A549 (cell line): ENCODE results near the gene SLC16A4. TPM values are rescaled to one million over a fixed set of nuclear protein-coding genes. Genes with fewer than 3 reads are reported as not detected.

Source experiments
- polyA plus RNA-seq, 4 experiments: library from polyadenylated mRNA; depleted of rRNA in 3 of 4; stranded (reverse); fragments of >200 nt; fragmentation: RNase III in 1 of 4; extraction: RNeasy Plus Mini Kit Qiagen cat#74134 plus additional on column Dnase treatment in 1 of 4; gene quantifications; 2 replicates in 3 of 4; 3 replicates in 1 of 4; pipeline ENCODE4 v1.2.3, GENCODE V29; 2011 to 2017

SLC16A4 gene
- polyA plus RNA-seq, 2 of the 4 experiments (the other 2 are of a cell fraction): 61.0 to 176 TPM

Other genes starting within 250 kb of the SLC16A4 start
- 0.56 and 0.91 TPM in 2 replicates for gene SLC6A17, start 240.5 kb downstream of the SLC16A4 start, polyA plus RNA-seq (2011; rRNA removed)
- 2.2 to 2.5 TPM (median 2.3 TPM) in 3 replicates for gene SLC6A17, start 240.5 kb downstream of the SLC16A4 start, polyA plus RNA-seq (2017; fragmentation: RNase III; extraction: RNeasy Plus Mini Kit Qiagen cat#74134 plus additional on column Dnase treatment)
- 1.1 and 1.8 TPM in 2 replicates for gene KCNC4, start 180.7 kb downstream of the SLC16A4 start, polyA plus RNA-seq (2011; rRNA removed)
- gene KCNC4, start 180.7 kb downstream of the SLC16A4 start, polyA plus RNA-seq (2017; fragmentation: RNase III; extraction: RNeasy Plus Mini Kit Qiagen cat#74134 plus additional on column Dnase treatment): 2.2 to 2.4 TPM (median 2.2 TPM) in 3 replicates
- 14.0 and 15.0 TPM in 2 replicates for gene RBM15, start 51.6 kb downstream of the SLC16A4 start, polyA plus RNA-seq (2011; rRNA removed)
- 8.0 to 8.7 TPM (median 8.2 TPM) in 3 replicates for gene RBM15, start 51.6 kb downstream of the SLC16A4 start, polyA plus RNA-seq (2017; fragmentation: RNase III; extraction: RNeasy Plus Mini Kit Qiagen cat#74134 plus additional on column Dnase treatment)
- gene LAMTOR5, start 16.7 kb upstream of the SLC16A4 start, polyA plus RNA-seq (2011; rRNA removed): 256 and 314 TPM in 2 replicates
- 217 to 254 TPM (median 251 TPM) in 3 replicates for gene LAMTOR5, start 16.7 kb upstream of the SLC16A4 start, polyA plus RNA-seq (2017; fragmentation: RNase III; extraction: RNeasy Plus Mini Kit Qiagen cat#74134 plus additional on column Dnase treatment)
- gene PROK1, start 60.1 kb upstream of the SLC16A4 start, polyA plus RNA-seq (2011; rRNA removed): not detected in 2 replicates
- not detected in 3 replicates for gene PROK1, start 60.1 kb upstream of the SLC16A4 start, polyA plus RNA-seq (2017; fragmentation: RNase III; extraction: RNeasy Plus Mini Kit Qiagen cat#74134 plus additional on column Dnase treatment)
- gene KCNA10, start 128.1 kb upstream of the SLC16A4 start, polyA plus RNA-seq (2011; rRNA removed): not detected in 2 replicates
- not detected in 3 replicates for gene KCNA10, start 128.1 kb upstream of the SLC16A4 start, polyA plus RNA-seq (2017; fragmentation: RNase III; extraction: RNeasy Plus Mini Kit Qiagen cat#74134 plus additional on column Dnase treatment)
- gene KCNA2, start 215.3 kb upstream of the SLC16A4 start, polyA plus RNA-seq (2011; rRNA removed): 0.05 TPM in 2 replicates
- 0.03 to 0.05 TPM (median 0.04 TPM) in 3 replicates for gene KCNA2, start 215.3 kb upstream of the SLC16A4 start, polyA plus RNA-seq (2017; fragmentation: RNase III; extraction: RNeasy Plus Mini Kit Qiagen cat#74134 plus additional on column Dnase treatment)